ENCODE results near the gene RNF144B. TPM values are rescaled to one million over a fixed set of nuclear protein-coding genes. Genes with fewer than 3 reads are reported as not detected.

The RNF144B gene
- total and polyA plus RNA-seq, 2 donors (not counting 1 experiment from before 2014, with no cell fraction given): 0.61 to 0.83 TPM

GRCh38 chr6:18431581-18431980 is 44.4 kb downstream of the RNF144B start:
- H3K4me1 ChIP-seq (ENCODE audit: control insufficient read depth, extremely low read depth, insufficient read depth, low read length): no peaks in the 10 kb centered on the region
- no peak overlapping the region for H3K4me2 ChIP-seq (ENCODE audit: extremely low read depth, insufficient read depth, low read length)
- no peaks in the 10 kb centered on the region for H3K9me3 ChIP-seq (ENCODE audit: control insufficient read depth, insufficient read depth, low read depth, low read length)
- H2AFZ ChIP-seq (ENCODE audit: low read length): no peak overlapping the region
- H3K4me3 ChIP-seq (replicated peaks in 1 of 4; ENCODE audit: control extremely low read depth in 1 of 4, insufficient read depth in 1 of 4, low read depth in 3 of 4, low read length in 4 of 4): no peak overlapping the region
- DNase-seq (ENCODE audit: low read depth in 2 of 2): peak in 1 of 2 donors; percentile 67
- H3K27me3 ChIP-seq (ENCODE audit: control insufficient read depth, insufficient read depth, low read length): no peaks in the 10 kb centered on the region
- no peak overlapping the region for H3K9ac ChIP-seq (ENCODE audit: insufficient read depth, low read length)
- no peaks in the 10 kb centered on the region for H3K36me3 ChIP-seq (ENCODE audit: control insufficient read depth, insufficient read depth, low read length)
- TF ChIP-seq, protein P1, sequence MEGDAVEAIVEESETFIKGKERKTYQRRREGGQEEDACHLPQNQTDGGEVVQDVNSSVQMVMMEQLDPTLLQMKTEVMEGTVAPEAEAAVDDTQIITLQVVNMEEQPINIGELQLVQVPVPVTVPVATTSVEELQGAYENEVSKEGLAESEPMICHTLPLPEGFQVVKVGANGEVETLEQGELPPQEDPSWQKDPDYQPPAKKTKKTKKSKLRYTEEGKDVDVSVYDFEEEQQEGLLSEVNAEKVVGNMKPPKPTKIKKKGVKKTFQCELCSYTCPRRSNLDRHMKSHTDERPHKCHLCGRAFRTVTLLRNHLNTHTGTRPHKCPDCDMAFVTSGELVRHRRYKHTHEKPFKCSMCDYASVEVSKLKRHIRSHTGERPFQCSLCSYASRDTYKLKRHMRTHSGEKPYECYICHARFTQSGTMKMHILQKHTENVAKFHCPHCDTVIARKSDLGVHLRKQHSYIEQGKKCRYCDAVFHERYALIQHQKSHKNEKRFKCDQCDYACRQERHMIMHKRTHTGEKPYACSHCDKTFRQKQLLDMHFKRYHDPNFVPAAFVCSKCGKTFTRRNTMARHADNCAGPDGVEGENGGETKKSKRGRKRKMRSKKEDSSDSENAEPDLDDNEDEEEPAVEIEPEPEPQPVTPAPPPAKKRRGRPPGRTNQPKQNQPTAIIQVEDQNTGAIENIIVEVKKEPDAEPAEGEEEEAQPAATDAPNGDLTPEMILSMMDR (conservative IDR thresholded peaks at IDR 0.05 in 1 of 2, IDR thresholded peaks at IDR 0.05 in 1 of 2; ENCODE audit: low read depth in 1 of 2, low read length in 2 of 2): no peak
- no peak for TF ChIP-seq EZH2 (IDR thresholded peaks at IDR 0.05; ENCODE audit: low read length, missing control alignments)
- H3K27ac ChIP-seq (ENCODE audit: insufficient read depth, low read length): no peak overlapping the region
- H3K79me2 ChIP-seq (ENCODE audit: control insufficient read depth, insufficient read depth, low read length): no peaks in the 10 kb centered on the region
- no peaks in the 10 kb centered on the region for H4K20me1 ChIP-seq (ENCODE audit: control insufficient read depth, extremely low read depth, insufficient read depth, low read length)

DNA sequence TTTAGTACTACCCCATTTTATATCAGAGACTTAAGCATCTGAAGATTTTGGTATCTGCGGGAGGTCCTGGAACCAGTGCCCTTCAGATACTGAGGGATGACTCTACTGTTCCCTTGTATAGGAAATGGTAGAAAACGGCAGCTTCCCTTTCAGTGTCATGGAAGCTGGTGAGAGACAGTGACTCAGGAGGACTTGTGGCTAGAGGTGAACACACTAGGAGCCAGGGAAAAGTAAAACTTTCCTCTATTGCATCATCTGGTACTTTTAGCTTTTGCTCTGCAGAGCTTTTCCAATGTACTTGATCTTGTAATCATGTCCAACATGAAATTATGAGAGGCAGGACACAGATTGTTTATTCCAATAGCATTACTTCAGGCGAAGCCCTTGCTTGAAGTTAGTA is 45.0 kb downstream of the RNF144B start:
- no peak overlapping the region for H2AFZ ChIP-seq (ENCODE audit: low read length)

GRCh38 chr6:18432619-18433018 is 45.5 kb downstream of the RNF144B start:
- no peak overlapping the region for H2AFZ ChIP-seq (ENCODE audit: low read length)
- H3K27me3 ChIP-seq (ENCODE audit: control insufficient read depth, insufficient read depth, low read length): no peaks in the 10 kb centered on the region
- no peaks in the 10 kb centered on the region for H3K79me2 ChIP-seq (ENCODE audit: control insufficient read depth, insufficient read depth, low read length)
- no peak overlapping the region for H3K27ac ChIP-seq (ENCODE audit: insufficient read depth, low read length)
- no peak for TF ChIP-seq EZH2 (IDR thresholded peaks at IDR 0.05; ENCODE audit: low read length, missing control alignments)
- TF ChIP-seq, protein P1 (conservative IDR thresholded peaks at IDR 0.05 in 1 of 2, IDR thresholded peaks at IDR 0.05 in 1 of 2; ENCODE audit: low read depth in 1 of 2, low read length in 2 of 2): no peak
- no peak overlapping the region for H3K9ac ChIP-seq (ENCODE audit: insufficient read depth, low read length)
- no peaks in the 10 kb centered on the region for H3K4me1 ChIP-seq (ENCODE audit: control insufficient read depth, extremely low read depth, insufficient read depth, low read length)
- H4K20me1 ChIP-seq (ENCODE audit: control insufficient read depth, extremely low read depth, insufficient read depth, low read length): no peaks in the 10 kb centered on the region
- no peaks in the 10 kb centered on the region for H3K9me3 ChIP-seq (ENCODE audit: control insufficient read depth, insufficient read depth, low read depth, low read length)
- H3K4me2 ChIP-seq (ENCODE audit: extremely low read depth, insufficient read depth, low read length): no peak overlapping the region
- no peaks in the 10 kb centered on the region for H3K36me3 ChIP-seq (ENCODE audit: control insufficient read depth, insufficient read depth, low read length)
- no peak overlapping the region for H3K4me3 ChIP-seq (replicated peaks in 1 of 4; ENCODE audit: control extremely low read depth in 1 of 4, insufficient read depth in 1 of 4, low read depth in 3 of 4, low read length in 4 of 4)
- DNase-seq (ENCODE audit: low read depth in 2 of 2): no peak

More for the DNA sequence above, 45.0 kb downstream of the RNF144B start:
- TF ChIP-seq EZH2 (IDR thresholded peaks at IDR 0.05; ENCODE audit: low read length, missing control alignments): no peak
- TF ChIP-seq, protein P1 (conservative IDR thresholded peaks at IDR 0.05 in 1 of 2, IDR thresholded peaks at IDR 0.05 in 1 of 2; ENCODE audit: low read depth in 1 of 2, low read length in 2 of 2): no peak
- no peak overlapping the region for H3K27ac ChIP-seq (ENCODE audit: insufficient read depth, low read length)
- peak; percentile 31 to 76 for DNase-seq (ENCODE audit: low read depth in 2 of 2)
- H3K9ac ChIP-seq (ENCODE audit: insufficient read depth, low read length): no peak overlapping the region
- no peaks in the 10 kb centered on the region for H3K36me3 ChIP-seq (ENCODE audit: control insufficient read depth, insufficient read depth, low read length)
- no peak overlapping the region for H3K4me2 ChIP-seq (ENCODE audit: extremely low read depth, insufficient read depth, low read length)
- no peaks in the 10 kb centered on the region for H3K79me2 ChIP-seq (ENCODE audit: control insufficient read depth, insufficient read depth, low read length)
- H3K4me1 ChIP-seq (ENCODE audit: control insufficient read depth, extremely low read depth, insufficient read depth, low read length): no peaks in the 10 kb centered on the region
- H3K27me3 ChIP-seq (ENCODE audit: control insufficient read depth, insufficient read depth, low read length): no peaks in the 10 kb centered on the region
- no peaks in the 10 kb centered on the region for H3K9me3 ChIP-seq (ENCODE audit: control insufficient read depth, insufficient read depth, low read depth, low read length)
- H4K20me1 ChIP-seq (ENCODE audit: control insufficient read depth, extremely low read depth, insufficient read depth, low read length): no peaks in the 10 kb centered on the region
- H3K4me3 ChIP-seq (replicated peaks in 1 of 4; ENCODE audit: control extremely low read depth in 1 of 4, insufficient read depth in 1 of 4, low read depth in 3 of 4, low read length in 4 of 4): no peak overlapping the region

Data from fibroblast of lung (primary cell).